ENCODE measurements around the gene FBXO45. TPM values are rescaled to one million over a fixed set of nuclear protein-coding genes. Genes with fewer than 3 reads are reported as not detected.

Gene FBXO45
- total and polyA plus RNA-seq, 10 of the 15 experiments (the other 5 are each of a cell fraction or from before 2014, with no cell fraction given), result 4.0 to 17.3 (median 11.8) TPM

GRCh38 chr3:196531418-196531817, 37.0 kb upstream of the FBXO45 start (continued):
- TF ChIP-seq ZBTB11 (CRISPR knock-in tag; IDR thresholded peaks at IDR 0.05) (no peak), POLR2AphosphoS2 (IDR thresholded peaks at IDR 0.05; ENCODE audit: low read depth, low read length) (no peak), CREB1 (IDR thresholded peaks at IDR 0.05; ENCODE audit: low read depth) (no peak), SIX5 (IDR thresholded peaks at IDR 0.05; ENCODE audit: low read depth, low read length, severe bottlenecking) (no peak), STAT3 (IDR thresholded peaks at IDR 0.05; ENCODE audit: low read depth, low read length) (no peak), FOS (IDR thresholded peaks at IDR 0.05; ENCODE audit: borderline replicate concordance, extremely low read depth, insufficient read length) (no peak), NR2F1 (conservative IDR thresholded peaks at IDR 0.05) (no peak), TBL1XR1 (IDR thresholded peaks at IDR 0.05; ENCODE audit: low read depth, low read length) (no peak)

GRCh38 chr3:196533260-196533681, 35.2 kb upstream of the FBXO45 start:
- ChIA-PET RAD21 (ENCODE audit: unreplicated experiment) (no interaction called here), SMC1A (ENCODE audit: uncharacterized antibody, unreplicated experiment) (no interaction called here), CTCF (no interaction called here), POLR2A (no interaction called here)
- Histone ChIP-seq H3K4me1 (ENCODE audit: control insufficient read depth, insufficient read depth, low read length) (peaks cover 7% of the 10 kb centered on the region), H3K9me3 (replicated peaks; ENCODE audit: control insufficient read depth, insufficient read depth, low read length) (no peaks in the 10 kb centered on the region), H3K79me2 (ENCODE audit: control insufficient read depth, insufficient read depth, low read length) (no peaks in the 10 kb centered on the region), H3K4me3 (no peak overlapping the region), H2AFZ (ENCODE audit: control insufficient read depth, low read depth, low read length) (no peak overlapping the region), H4K20me1 (ENCODE audit: control insufficient read depth, insufficient read depth) (no peaks in the 10 kb centered on the region), H3K9ac (ENCODE audit: control insufficient read depth, insufficient read depth, low read length) (no peak overlapping the region), H3K27me3 (replicated peaks in 1 of 2; ENCODE audit: control insufficient read depth in 2 of 2, insufficient read depth in 2 of 2, low read length in 1 of 2) (no peaks in the 10 kb centered on the region), H3K4me2 (ENCODE audit: control insufficient read depth, insufficient read depth) (no peak overlapping the region), H3K36me3 (ENCODE audit: control insufficient read depth in 2 of 2, insufficient read depth in 2 of 2, low read length in 1 of 2) (no peaks in the 10 kb centered on the region), H3K27ac (ENCODE audit: control insufficient read depth, insufficient read depth) (no peak overlapping the region)
- FAIRE-seq, result no peak
- intact Hi-C loops (cut with micrococcal nuclease; ENCODE audit: unreplicated experiment) (no loop called here), in situ Hi-C loops (cut with MboI) (no loop called here)
- 78% methylated on average over 14 of the region's 14 CpGs for whole genome bisulfite sequencing (ENCODE audit: insufficient coverage, insufficient replicate concordance, low lambda C conversion rate, missing lambda C conversion rate)
- no peak for DNase-seq (ENCODE audit: low read depth, low spot score)
- ATAC-seq, result no peak
- BruUV-seq (replicated peaks), result no TSS peak
- TF ChIP-seq EED (IDR thresholded peaks at IDR 0.05; ENCODE audit: low read depth) (no peak), NKRF (conservative IDR thresholded peaks at IDR 0.05) (no peak), SREBF1 (IDR thresholded peaks at IDR 0.05; ENCODE audit: low read length) (no peak), BCLAF1 (IDR thresholded peaks at IDR 0.05) (no peak), IRF3 (IDR thresholded peaks at IDR 0.05) (no peak), LARP7 (IDR thresholded peaks at IDR 0.05) (no peak), ZZZ3 (IDR thresholded peaks at IDR 0.05; ENCODE audit: control insufficient read depth, insufficient read length, low read depth) (no peak), TCF7 (IDR thresholded peaks at IDR 0.05; ENCODE audit: borderline replicate concordance) (no peak), FOS (IDR thresholded peaks at IDR 0.05; ENCODE audit: borderline replicate concordance, extremely low read depth, insufficient read length) (no peak)
